GM23338 (cell line): ENCODE measurements around the gene C12orf56.

Experiments
- EZH2 ChIP-seq: fragments of 200-600 bp; sonication (generic); IDR thresholded peaks from one replicate; pipeline ENCODE4 v1.8.0; 2017; ENCODE audit warnings: antibody characterized with exemption, mild to moderate bottlenecking, low read depth; ENCODE audit not compliant: unreplicated experiment
- POLR2AphosphoS5 ChIP-seq: IDR thresholded peaks from 2 replicates; pipeline ENCODE4 v1.6.1; 2016; ENCODE audit warnings: antibody characterized with exemption, low read depth
- TF ChIP-seq, protein P1 (sequence below), 2 experiments: fragments of 200-600 bp in 1 of 2; sonication (generic) in 1 of 2; conservative IDR thresholded peaks; 2 replicates each; pipeline versions ENCODE4 v1.5.1 to v1.6.1; 2016 to 2017; ENCODE audit warnings: antibody characterized with exemption in 2 of 2, low read depth in 2 of 2, mild to moderate bottlenecking in 2 of 2, moderate library complexity in 1 of 2

DNA sequence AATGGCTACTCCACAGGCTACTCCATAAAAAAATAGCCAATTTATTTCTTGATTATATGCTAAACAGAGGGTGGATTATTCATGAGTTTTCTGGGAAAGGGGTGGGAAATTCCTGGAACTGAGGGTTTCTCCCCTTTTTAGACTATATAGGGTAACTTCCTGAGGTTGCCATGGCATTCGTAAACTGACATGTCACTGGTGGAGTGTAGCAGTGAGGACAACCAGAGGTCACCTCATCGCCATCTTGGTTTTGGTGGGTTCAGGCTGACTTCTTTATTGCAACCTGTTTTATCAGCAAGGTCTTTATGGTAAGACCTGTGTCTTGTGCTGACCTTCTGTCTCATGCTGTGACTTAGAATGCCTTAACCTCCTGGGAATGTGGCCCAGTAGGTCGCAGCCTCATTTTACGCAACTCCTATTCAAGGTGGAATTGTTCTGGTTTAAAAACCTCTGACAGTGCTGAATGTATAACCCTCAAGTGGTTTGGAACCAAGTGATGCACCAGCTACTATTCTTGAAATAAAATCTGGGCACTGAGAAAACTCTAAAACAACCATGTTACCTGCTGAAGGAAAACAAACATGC lies 27.7 kb downstream of the C12orf56 start:
- TF ChIP-seq, protein P1, sequence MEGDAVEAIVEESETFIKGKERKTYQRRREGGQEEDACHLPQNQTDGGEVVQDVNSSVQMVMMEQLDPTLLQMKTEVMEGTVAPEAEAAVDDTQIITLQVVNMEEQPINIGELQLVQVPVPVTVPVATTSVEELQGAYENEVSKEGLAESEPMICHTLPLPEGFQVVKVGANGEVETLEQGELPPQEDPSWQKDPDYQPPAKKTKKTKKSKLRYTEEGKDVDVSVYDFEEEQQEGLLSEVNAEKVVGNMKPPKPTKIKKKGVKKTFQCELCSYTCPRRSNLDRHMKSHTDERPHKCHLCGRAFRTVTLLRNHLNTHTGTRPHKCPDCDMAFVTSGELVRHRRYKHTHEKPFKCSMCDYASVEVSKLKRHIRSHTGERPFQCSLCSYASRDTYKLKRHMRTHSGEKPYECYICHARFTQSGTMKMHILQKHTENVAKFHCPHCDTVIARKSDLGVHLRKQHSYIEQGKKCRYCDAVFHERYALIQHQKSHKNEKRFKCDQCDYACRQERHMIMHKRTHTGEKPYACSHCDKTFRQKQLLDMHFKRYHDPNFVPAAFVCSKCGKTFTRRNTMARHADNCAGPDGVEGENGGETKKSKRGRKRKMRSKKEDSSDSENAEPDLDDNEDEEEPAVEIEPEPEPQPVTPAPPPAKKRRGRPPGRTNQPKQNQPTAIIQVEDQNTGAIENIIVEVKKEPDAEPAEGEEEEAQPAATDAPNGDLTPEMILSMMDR (conservative IDR thresholded peaks at IDR 0.05; ENCODE audit: low read depth in 2 of 2): no peak
- TF ChIP-seq POLR2AphosphoS5: no peak
- TF ChIP-seq EZH2: no peak
